Stimulated activated CD4-positive, alpha-beta T cell treated with anti-CD3 and anti-CD28 coated beads, TNF-alpha, amount 100 ng/mL, for 48 hours (primary cell): Measurements from ENCODE around the gene VASN.

Source experiments
- DNase-seq, 3 donors: peaks; one replicate each; pipeline ENCODE4 v3.0.0-alpha.2; 2020; ENCODE audit warnings: low read depth in 3 of 3

VASN gene

DNA sequence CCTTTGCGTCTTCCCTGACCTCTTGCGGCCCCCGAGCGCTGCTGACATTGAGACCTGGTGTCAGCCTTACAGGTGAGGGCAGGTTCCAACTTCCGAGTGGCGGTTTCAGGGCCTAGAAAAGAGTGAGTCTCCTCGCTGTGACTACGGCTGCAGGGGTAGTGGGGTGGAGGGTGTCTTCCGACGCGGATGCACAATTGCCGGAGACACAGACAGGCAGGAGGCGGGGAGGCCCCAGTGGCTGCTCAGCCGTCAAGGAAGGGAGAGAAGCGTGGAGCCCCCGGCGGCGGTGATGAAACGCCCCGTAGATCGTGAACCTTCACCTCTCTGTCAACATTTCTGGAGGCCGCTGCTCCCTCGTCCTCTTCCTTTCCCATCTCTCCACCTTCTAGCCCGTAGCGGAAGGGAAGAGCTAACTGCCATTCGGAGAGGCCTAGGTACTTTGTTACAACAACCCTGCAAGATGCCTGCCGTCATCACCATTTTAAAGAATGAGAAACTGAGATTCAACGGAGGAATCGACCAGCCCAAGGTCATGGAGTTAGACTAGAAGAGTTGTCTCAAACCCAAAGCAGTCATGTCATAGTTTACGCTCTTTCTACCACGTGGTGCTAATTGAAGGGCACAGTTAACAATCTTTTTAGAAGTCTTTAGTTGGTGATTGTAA lies 54.5 kb downstream of the VASN start:
- DNase-seq, result no peak

- no peak for DNase-seq
Measured at GRCh38 chr16:4426722-4427372, 55.2 kb downstream of the VASN start.

- DNase-seq, result no peak
Measured at GRCh38 chr16:4428500-4428899, 56.9 kb downstream of the VASN start.

DNA sequence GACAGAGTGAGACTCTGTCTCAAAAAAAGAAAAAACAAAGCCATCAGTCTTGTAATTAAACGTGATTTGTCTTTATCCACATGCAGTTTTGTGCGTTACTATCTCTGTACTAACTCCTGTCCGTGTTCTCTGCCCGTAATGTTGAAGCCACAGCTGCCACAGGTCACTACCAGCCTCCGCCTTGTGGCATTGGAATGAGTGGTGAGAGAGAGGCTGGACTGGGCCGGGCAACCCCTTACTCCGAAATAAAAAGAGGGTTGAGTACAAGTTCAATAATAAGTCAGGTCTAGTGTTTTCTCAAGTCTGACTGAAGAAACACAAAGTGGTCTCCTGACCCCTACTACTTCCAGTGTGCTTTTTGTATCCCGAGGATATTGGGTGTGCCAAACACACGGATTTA lies 59.4 kb downstream of the VASN start:
- DNase-seq, result no peak
